NK-92 (cell line): Measurements from ENCODE around the gene MCM5.
"Not testable (repeated sequence)": the region's sequence is repeated elsewhere in the genome, so short reads cannot be mapped to it uniquely, and the experiment has no call there.

Experiments used
- DNase-seq: peaks from one replicate; lab custom pipeline; 2025; ENCODE audit not compliant: unreplicated experiment; lab: John Stamatoyannopoulos, UW

MCM5 gene

GRCh38 chr22:35399678-35400500 lies at the start of gene MCM5:
Gene MCM5 (plus strand): TSS chr22:35400140. CDS start chr22:35400439, 299 bp downstream.
- DNase-seq: peak; percentile 71

- DNase-seq: peak; percentile 15
Measured at GRCh38 chr22:35350539-35351503, 49.1 kb upstream of the MCM5 start.

GRCh38 chr22:35352214-35353111 lies 47.5 kb upstream of the MCM5 start:
- no peak for DNase-seq

- DNase-seq: no peak
Measured at GRCh38 chr22:35353318-35353717, 46.6 kb upstream of the MCM5 start.

- DNase-seq: no peak
Measured at GRCh38 chr22:35354068-35354467, 45.9 kb upstream of the MCM5 start.

- DNase-seq: no peak
Measured at GRCh38 chr22:35357883-35358621, 41.9 kb upstream of the MCM5 start.

GRCh38 chr22:35359380-35360065 lies 40.4 kb upstream of the MCM5 start:
- DNase-seq: no peak

GRCh38 chr22:35361001-35361558 lies 38.9 kb upstream of the MCM5 start:
- no peak for DNase-seq

GRCh38 chr22:35363566-35364086 lies 36.3 kb upstream of the MCM5 start:
- no peak for DNase-seq

- not testable (repeated sequence) for DNase-seq
Measured at GRCh38 chr22:35364230-35364629, 35.7 kb upstream of the MCM5 start.

GRCh38 chr22:35367331-35367886 lies 32.5 kb upstream of the MCM5 start:
- DNase-seq: no peak

GRCh38 chr22:35368386-35368785 lies 31.6 kb upstream of the MCM5 start:
- no peak for DNase-seq

GRCh38 chr22:35369996-35370395 lies 29.9 kb upstream of the MCM5 start:
- DNase-seq: no peak

- DNase-seq: no peak
Measured at GRCh38 chr22:35373781-35374180, 26.2 kb upstream of the MCM5 start.

GRCh38 chr22:35375031-35375430 lies 24.9 kb upstream of the MCM5 start:
- no peak for DNase-seq

GRCh38 chr22:35375526-35375925 lies 24.4 kb upstream of the MCM5 start:
- DNase-seq: no peak

- no peak for DNase-seq
Measured at GRCh38 chr22:35376728-35377472, 23.0 kb upstream of the MCM5 start.

GRCh38 chr22:35377735-35378134 lies 22.2 kb upstream of the MCM5 start:
- no peak for DNase-seq
